ENCODE measurements around the gene ANO2. TPM values are rescaled to one million over a fixed set of nuclear protein-coding genes. Genes with fewer than 3 reads are reported as not detected.
A peak's percentile ranks its signal among the peaks of the same experiment; 100 is the strongest.

ANO2 gene
- total RNA-seq, 1 experiment from 2014 or later: 2.3 TPM

DNA sequence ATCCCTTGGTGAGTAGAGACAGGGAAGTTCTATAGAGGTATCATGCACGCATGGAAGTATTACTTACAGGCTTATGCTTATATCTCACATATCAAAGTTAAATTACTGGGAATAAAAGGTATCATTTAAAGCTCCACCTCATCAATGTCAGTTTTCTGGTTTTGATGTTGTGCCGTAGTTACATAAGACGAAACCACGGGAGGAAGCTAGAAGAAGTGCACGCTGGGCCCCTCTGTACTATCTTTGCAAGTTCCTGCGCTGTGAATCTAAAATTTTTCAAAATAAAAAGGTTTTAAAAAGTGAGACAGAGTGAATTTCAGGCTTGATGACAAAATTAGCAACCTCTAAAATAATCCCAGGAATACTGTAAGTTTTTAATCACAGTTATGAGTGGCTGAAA lies 198.1 kb downstream of the ANO2 start:
- no peak for DNase-seq
- no peaks in the 10 kb centered on the region for H3K36me3 ChIP-seq

DNA sequence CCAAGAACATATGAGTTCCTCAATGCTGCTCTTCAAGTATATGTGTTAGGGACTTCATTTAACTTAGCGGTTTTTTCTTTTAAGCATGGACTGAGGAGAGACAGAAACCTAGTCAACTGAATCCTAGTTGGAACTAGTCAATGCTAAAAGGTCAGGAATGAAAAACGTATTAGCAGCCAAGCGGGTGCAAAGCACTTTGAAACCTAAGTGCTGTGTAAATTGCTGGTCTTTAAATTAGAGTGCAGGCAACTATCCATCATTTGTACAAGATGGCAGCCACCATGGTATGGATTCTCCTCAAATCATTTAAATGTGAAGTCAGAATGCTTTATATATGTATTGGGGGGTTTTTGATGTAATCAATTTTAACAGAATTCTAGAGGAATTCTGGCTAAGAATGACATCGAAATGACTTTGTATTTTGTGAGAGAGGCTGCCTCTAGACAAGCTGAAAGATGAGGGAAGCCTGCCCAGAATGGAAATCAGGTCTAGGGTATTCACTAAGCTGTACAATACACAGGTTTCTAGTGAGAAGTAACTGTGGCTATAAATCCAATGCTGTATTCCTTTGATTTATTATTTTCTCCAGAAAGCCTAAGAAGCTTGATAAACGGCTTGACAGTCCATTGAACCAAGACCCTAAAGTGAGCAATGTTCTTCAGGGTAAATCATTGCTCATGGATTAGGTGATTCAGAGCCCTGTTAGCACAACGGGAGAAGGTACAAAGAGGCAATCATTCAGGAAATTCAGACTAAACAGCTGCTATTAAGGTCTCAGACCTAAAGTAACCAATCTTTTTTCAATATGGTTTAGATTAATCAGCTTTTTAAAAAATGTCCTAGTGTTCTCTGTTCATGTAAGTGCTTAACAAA lies 198.8 kb downstream of the ANO2 start:
- Histone ChIP-seq H3K9me3 (replicated peaks) (no peaks in the 10 kb centered on the region), H3K27ac (no peak overlapping the region), H3K36me3 (no peaks in the 10 kb centered on the region), H3K27me3 (no peaks in the 10 kb centered on the region), H3K4me1 (peaks cover 6% of the 10 kb centered on the region; the same call in 1 of the 2 replicates), H3K4me3 (no peak overlapping the region)
- DNase-seq: no peak

More for the DNA sequence above, 198.1 kb downstream of the ANO2 start:
- H3K27ac ChIP-seq: no peak overlapping the region
- no peak overlapping the region for H3K4me3 ChIP-seq
- peaks cover 6% of the 10 kb centered on the region; the same call in 1 of the 2 replicates for H3K4me1 ChIP-seq
- H3K9me3 ChIP-seq (replicated peaks): no peaks in the 10 kb centered on the region
- H3K27me3 ChIP-seq: no peaks in the 10 kb centered on the region

DNA sequence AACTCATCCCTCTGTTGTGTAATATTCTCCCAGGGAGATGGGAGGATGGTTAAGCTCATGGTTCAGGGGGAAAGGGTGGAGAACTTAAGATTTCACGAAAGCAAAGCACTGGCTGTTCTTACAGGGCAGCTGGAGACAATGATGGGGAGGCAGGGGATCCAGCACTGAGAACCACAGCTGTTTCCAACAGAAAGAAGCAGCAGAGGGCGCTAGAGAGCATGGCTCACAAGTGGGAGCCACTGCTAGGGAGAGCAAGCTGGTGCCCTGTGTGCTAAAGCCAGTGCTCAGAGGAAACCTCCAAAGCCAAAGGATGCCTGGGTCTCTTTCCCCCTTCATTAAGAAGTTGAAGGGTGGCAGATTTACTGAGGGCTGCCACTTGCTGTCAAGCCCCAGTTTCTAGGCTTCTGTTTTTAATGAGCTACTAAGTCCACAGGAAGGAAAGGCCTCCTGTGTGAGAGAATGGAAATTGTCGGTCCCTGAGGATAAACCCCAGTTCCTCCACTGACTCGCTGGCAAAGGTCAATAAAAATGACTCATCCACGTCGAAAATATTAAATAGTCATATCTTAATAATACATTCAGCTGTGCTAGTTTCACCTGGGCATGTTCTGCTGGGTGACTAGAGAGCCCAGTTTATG lies 199.7 kb downstream of the ANO2 start:
- Histone ChIP-seq H3K9me3 (replicated peaks) (no peaks in the 10 kb centered on the region), H3K4me3 (no peak overlapping the region), H3K27me3 (no peaks in the 10 kb centered on the region), H3K27ac (no peak overlapping the region), H3K36me3 (no peaks in the 10 kb centered on the region), H3K4me1 (no peaks in the 10 kb centered on the region)
- peak; percentile 80 to 91 for DNase-seq

DNA sequence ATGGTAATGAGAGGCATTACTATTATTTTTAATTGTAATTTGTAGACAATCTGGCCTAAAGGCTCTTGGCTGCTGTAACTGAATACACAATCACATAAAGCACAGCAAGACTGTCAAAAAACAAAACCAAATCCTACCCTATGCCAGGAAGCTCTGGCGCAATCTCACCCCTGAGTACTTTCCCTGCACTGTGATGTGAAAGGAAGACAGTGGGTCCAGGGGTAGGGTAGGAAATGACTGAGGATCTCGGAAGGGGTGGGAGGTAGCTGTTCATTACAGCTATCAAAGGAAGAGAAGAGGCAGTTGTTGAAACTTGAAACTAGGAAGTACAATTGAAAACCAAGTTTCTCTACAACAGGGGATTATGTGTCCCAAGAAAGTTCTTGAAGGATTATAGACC lies 202.8 kb downstream of the ANO2 start:
- H3K27ac ChIP-seq: no peak overlapping the region
- no peak overlapping the region for H3K4me3 ChIP-seq
- H3K4me1 ChIP-seq: no peaks in the 10 kb centered on the region
- H3K36me3 ChIP-seq: no peaks in the 10 kb centered on the region
- DNase-seq: no peak
- H3K27me3 ChIP-seq: no peaks in the 10 kb centered on the region
- H3K9me3 ChIP-seq (replicated peaks): no peaks in the 10 kb centered on the region

DNA sequence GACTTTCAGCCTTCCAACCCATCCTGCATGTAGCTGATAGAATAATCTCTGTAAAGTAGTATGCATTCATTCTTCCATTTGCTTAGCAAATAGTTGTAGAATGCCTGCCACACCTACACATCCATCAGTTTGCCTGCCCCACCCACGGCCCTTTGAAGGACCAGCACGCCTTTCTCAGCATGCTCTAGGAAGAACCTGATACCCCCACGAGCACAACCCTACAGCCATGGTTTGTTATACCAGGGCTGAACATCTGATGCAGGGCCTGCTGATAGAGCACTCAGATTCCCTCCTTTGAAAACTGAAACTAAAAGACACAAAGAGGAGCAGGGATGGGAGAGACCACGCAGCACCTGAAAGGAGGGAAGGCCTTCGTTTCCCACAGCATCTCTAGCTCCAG lies 205.1 kb downstream of the ANO2 start:
- Histone ChIP-seq H3K27ac (no peak overlapping the region), H3K4me1 (no peaks in the 10 kb centered on the region), H3K4me3 (no peak overlapping the region), H3K27me3 (no peaks in the 10 kb centered on the region), H3K36me3 (no peaks in the 10 kb centered on the region), H3K9me3 (replicated peaks) (no peaks in the 10 kb centered on the region)
- no peak for DNase-seq

DNA sequence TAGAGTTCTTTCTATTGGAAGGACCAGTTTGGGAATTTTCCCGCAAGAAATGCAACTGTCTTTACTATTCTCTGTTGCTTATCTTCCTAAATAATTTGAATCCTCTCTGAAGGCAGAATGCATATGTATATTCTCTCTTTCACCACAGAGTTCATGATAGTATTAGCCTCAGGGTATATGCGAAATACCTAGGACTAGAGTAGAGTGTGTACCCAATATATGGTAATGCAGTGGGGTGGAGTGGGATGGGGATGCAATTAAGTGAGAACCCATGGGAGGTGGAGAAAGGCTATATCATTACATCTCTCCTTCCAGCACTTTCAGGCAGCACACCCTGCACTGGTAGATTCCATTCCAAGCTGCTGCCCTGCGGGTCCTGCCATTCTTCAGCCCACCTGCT lies 207.3 kb downstream of the ANO2 start:
- Histone ChIP-seq H3K27ac (no peak overlapping the region), H3K36me3 (no peaks in the 10 kb centered on the region), H3K4me3 (no peak overlapping the region)

DNA sequence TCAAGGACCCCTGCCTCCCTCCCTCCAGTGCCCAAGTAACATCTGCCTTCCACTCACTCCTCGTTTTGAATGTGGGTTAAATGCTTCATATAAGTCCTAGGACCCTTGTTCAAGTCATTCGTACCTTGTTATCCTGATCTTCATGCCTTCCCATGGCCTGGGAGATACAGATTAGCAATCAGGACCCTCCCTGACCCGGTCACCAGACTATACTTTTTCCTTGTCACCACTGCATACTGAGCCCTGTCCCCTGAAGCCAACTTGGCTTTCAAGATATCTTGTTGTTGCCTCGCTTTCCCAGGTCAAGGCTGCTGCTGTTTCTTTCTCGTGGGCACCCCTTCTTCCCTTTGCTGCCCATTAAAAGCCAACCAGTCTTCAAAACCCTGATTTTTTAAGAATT lies 208.5 kb downstream of the ANO2 start:
- H3K4me3 ChIP-seq: no peak overlapping the region
- H3K27me3 ChIP-seq: no peaks in the 10 kb centered on the region
- no peaks in the 10 kb centered on the region for H3K36me3 ChIP-seq
- H3K4me1 ChIP-seq: no peaks in the 10 kb centered on the region
- no peak for DNase-seq
- no peaks in the 10 kb centered on the region for H3K9me3 ChIP-seq (replicated peaks)
- H3K27ac ChIP-seq: no peak overlapping the region

More for the DNA sequence above, 207.3 kb downstream of the ANO2 start:
- H3K27me3 ChIP-seq: no peaks in the 10 kb centered on the region
- DNase-seq: no peak
- H3K9me3 ChIP-seq (replicated peaks): no peaks in the 10 kb centered on the region
- H3K4me1 ChIP-seq: no peaks in the 10 kb centered on the region

DNA sequence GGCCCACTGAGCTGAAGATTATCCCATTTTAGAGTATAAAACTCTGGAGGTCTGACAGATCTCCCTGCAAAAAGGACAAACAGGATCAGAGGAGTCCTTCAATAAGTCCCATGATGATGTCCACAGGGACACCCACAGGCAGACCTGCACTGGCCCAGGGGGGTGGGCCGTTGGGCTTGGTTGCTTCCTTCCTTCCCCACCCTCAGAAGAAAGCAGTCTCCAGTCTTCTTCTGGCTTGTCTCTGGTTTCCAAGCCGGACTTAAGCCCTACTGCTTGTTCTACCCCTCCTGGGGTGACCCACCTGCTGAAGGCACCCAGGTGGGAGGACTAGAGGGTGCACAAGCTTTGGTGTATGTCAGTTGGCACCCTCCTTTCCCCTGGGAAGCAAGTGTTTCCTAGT lies 209.0 kb downstream of the ANO2 start:
- no peaks in the 10 kb centered on the region for H3K36me3 ChIP-seq
- H3K4me1 ChIP-seq: no peaks in the 10 kb centered on the region
- DNase-seq: no peak
- H3K9me3 ChIP-seq (replicated peaks): no peaks in the 10 kb centered on the region
- H3K27me3 ChIP-seq: no peaks in the 10 kb centered on the region
- H3K4me3 ChIP-seq: no peak overlapping the region
- no peak overlapping the region for H3K27ac ChIP-seq

DNA sequence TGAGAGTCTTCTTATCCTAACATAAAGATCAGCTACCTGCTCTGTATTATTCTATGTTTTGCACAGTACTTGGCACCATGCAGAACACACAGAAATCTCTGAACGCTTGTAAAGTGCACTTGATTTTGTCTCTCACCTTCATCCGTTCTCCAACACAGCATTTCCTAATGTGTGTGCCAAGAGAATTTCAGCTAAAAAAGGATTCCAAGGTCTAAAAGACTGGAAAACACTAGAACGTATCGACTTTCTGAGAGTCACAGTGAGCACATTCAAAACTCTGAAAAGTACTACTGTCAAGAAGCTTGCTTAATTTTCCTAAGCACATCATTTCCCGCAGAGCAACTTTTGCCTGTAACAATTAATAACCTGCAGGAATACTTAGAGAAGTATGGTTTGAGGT lies 211.1 kb downstream of the ANO2 start:
- Histone ChIP-seq H3K27me3 (no peaks in the 10 kb centered on the region), H3K4me1 (no peaks in the 10 kb centered on the region), H3K27ac (no peak overlapping the region), H3K9me3 (replicated peaks) (no peaks in the 10 kb centered on the region), H3K36me3 (no peaks in the 10 kb centered on the region), H3K4me3 (no peak overlapping the region)
- DNase-seq: no peak

DNA sequence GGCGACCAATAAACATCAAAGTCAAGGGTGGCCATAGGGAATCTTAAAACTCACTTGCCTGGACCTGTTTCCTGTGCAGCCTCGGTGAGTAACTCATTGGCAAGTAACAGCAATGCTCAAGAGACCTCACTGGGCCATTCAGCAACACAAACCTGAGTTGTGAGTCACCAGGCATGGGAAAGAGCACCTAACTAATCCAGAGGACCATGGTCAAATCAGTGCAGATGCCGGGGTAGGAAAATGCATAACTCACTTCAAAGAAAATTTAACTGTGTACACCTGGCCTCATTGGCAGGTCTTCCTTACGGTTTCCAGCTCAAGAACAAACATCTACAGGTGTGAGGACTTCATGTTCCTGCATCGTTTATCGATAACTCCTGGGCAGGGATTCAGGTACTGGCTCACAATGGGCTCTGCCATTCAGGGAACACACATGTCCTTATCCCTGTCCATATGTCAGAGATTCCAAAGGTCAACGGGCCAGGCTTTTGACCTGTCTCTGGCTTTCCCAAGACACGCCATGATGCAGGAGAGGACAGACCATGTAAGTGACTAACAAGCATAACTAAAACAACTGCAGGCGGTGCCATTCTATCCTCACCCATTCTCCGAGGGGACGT lies 211.8 kb downstream of the ANO2 start:
- H3K4me3 ChIP-seq: no peak overlapping the region
- no peak for DNase-seq
- no peaks in the 10 kb centered on the region for H3K4me1 ChIP-seq
- no peaks in the 10 kb centered on the region for H3K27me3 ChIP-seq
- H3K36me3 ChIP-seq: no peaks in the 10 kb centered on the region
- H3K27ac ChIP-seq: no peak overlapping the region
- H3K9me3 ChIP-seq (replicated peaks): no peaks in the 10 kb centered on the region; the same call in 1 of the 2 replicates

DNA sequence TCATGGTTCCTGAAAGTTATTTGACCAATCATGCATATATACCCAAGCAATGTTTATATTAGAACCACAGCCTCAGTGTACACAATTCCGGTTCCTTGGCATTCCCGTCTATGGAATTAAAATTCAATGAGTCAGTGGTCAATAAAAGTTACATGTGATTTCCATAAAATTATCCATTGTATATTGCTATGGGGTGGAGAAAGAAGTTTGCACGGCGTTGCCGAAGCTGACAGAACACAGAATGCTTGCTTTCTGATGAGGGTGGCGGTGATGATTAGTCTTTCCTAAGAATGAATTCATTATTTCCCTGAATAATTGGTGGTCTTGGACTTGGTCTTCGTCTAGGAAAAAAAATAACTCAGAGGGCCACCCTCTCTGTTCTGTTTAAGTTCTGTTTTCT lies 214.1 kb downstream of the ANO2 start:
- no peak for DNase-seq
- Histone ChIP-seq H3K4me1 (no peaks in the 10 kb centered on the region), H3K27ac (no peak overlapping the region), H3K36me3 (no peaks in the 10 kb centered on the region), H3K9me3 (replicated peaks) (no peaks in the 10 kb centered on the region; the same call in 1 of the 2 replicates), H3K27me3 (no peaks in the 10 kb centered on the region), H3K4me3 (no peak overlapping the region)

DNA sequence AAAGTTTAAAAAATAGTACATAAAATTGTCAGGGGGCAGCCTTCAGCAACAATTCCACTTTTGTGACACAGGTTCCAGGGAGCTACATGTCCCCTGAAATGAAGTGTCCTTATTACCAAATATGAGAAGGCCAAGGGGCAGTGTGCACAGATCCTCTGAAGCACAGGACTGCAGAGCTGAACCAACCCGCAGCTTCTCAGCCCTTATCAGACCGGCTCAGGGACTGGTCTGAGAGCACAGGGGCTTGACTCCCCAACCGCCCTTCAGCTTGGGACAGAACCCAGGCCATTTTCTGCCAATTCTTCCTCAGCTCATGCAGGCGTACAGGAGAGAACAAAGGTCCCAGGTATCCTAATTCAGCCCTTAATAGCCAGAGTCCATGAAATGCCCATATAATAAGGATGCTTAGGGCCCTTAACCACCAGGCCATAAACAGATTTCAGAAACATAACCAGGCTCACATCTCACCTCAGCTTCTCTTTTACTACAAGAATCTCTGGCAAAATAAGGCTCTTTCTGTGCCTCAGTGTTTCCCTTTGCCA lies 221.3 kb downstream of the ANO2 start:
- Histone ChIP-seq H3K9me3 (replicated peaks) (no peaks in the 10 kb centered on the region; the same call in 1 of the 2 replicates), H3K27me3 (no peaks in the 10 kb centered on the region), H3K4me1 (no peaks in the 10 kb centered on the region), H3K36me3 (no peaks in the 10 kb centered on the region), H3K4me3 (no peak overlapping the region), H3K27ac (no peak overlapping the region)
- DNase-seq: no peak

DNA sequence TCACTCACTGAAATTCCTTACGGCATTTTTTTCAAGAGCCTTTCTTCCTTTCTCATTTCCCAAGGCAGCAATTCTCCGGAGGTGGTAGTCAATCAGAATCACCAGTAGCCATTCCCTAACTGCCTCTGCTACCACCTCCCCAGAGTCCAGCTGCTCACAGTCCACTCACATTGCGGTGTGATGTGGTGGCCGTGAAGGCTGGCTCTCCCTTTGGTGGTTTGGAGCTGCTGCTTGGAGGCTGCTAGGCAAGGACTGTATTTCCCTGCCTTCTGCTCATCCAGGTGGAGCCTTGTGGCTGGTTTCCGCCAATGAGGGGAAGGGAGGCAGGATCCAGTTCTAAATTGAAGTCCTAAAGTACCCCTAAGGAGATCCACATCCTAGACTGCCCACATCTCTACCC lies 222.0 kb downstream of the ANO2 start:
- DNase-seq: no peak
- Histone ChIP-seq H3K27ac (no peak overlapping the region), H3K4me1 (no peaks in the 10 kb centered on the region), H3K4me3 (no peak overlapping the region), H3K9me3 (replicated peaks) (no peaks in the 10 kb centered on the region), H3K27me3 (no peaks in the 10 kb centered on the region), H3K36me3 (no peaks in the 10 kb centered on the region)

DNA sequence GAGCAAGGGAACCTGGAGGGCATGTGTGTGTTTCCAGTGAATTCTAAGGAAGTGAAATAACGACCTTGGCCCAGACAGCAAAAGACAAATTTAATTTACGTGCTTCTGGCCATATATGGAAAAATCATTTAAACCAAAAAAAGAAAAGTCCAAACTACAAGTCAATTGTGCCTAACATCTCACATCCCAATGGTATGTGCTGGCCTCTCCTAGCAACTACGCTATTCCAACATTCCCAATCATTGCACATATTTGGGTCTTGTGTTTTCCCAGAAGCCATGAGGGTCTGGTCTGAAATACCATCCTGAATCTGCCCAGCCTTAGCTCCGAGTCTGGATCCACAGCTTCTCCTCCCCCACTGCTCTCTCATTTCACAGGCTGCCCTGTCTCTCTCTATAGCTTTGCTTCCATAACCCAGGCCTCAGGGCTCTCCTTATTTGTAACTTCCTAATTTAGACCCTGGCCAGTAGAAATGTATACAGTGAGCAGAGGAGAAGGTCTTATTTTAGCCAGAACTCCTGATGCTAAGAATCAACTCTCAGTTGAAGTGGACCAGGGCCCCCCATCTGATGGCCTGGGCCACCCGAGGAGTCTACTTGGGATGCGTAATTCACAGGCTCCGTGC lies 224.6 kb downstream of the ANO2 start:
- no peaks in the 10 kb centered on the region for H3K27me3 ChIP-seq
- DNase-seq: no peak

DNA sequence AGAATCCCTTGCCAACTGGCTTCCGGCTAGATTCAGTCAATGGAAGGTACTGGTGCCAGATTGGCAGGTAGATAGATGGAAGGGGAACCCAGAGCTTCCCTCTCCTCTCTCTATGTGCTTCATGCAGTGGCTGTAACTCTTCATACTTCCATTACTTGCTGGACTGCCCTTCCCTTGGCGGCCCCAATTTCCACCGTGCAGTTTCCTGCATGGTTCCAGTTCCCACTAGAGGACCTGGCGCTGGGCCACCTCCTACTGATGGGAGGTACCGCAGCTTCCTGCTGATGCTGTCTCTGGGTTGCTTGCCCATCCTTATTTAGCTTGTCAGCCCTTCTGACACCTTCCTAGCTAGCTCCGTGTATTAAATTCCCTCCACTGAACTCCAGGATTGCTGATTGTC lies 226.4 kb downstream of the ANO2 start:
- no peak overlapping the region for H3K27ac ChIP-seq
- no peak overlapping the region for H3K4me3 ChIP-seq
- H3K4me1 ChIP-seq: no peaks in the 10 kb centered on the region
- H3K36me3 ChIP-seq: no peaks in the 10 kb centered on the region
- no peaks in the 10 kb centered on the region for H3K27me3 ChIP-seq
- no peaks in the 10 kb centered on the region for H3K9me3 ChIP-seq (replicated peaks)
- DNase-seq: no peak

More for the DNA sequence above, 224.6 kb downstream of the ANO2 start:
- no peak overlapping the region for H3K4me3 ChIP-seq
- no peaks in the 10 kb centered on the region for H3K36me3 ChIP-seq
- H3K27ac ChIP-seq: no peak overlapping the region
- no peaks in the 10 kb centered on the region for H3K4me1 ChIP-seq
- H3K9me3 ChIP-seq (replicated peaks): no peaks in the 10 kb centered on the region

All from SJCRH30 (cell line).